HCT116 (cell line): ENCODE data around the gene PLA2G1B.

ENCODE experiments used
- POLR2A ChIP-seq: IDR thresholded peaks from 2 replicates; pipeline ENCODE4 v1.7.0; 2011; ENCODE audit warnings: borderline replicate concordance; ENCODE audit not compliant: insufficient read depth, insufficient read length; ENCODE audit errors: extremely low read depth
- POLR2AphosphoS5 ChIP-seq: IDR thresholded peaks from 2 replicates; pipeline ENCODE4 v1.6.1; 2011; ENCODE audit warnings: mild to moderate bottlenecking, low read depth, low read length, moderate library complexity
- TF ChIP-seq, protein P1 (sequence below), 3 experiments: fragments of 200-600 bp in 1 of 3; sonication (generic) in 1 of 3; IDR thresholded peaks in 2 of 3; conservative IDR thresholded peaks in 1 of 3; 2 replicates each; pipeline ENCODE4 v1.5.1; 2012 to 2017; ENCODE audit warnings: low read depth in 2 of 3, low read length in 2 of 3, antibody characterized with exemption in 1 of 3, borderline replicate concordance in 1 of 3, control low read depth in 1 of 3, mild to moderate bottlenecking in 1 of 3, mixed read lengths in 1 of 3, mixed run types in 1 of 3, moderate library complexity in 1 of 3; ENCODE audit not compliant: insufficient read depth in 1 of 3

DNA sequence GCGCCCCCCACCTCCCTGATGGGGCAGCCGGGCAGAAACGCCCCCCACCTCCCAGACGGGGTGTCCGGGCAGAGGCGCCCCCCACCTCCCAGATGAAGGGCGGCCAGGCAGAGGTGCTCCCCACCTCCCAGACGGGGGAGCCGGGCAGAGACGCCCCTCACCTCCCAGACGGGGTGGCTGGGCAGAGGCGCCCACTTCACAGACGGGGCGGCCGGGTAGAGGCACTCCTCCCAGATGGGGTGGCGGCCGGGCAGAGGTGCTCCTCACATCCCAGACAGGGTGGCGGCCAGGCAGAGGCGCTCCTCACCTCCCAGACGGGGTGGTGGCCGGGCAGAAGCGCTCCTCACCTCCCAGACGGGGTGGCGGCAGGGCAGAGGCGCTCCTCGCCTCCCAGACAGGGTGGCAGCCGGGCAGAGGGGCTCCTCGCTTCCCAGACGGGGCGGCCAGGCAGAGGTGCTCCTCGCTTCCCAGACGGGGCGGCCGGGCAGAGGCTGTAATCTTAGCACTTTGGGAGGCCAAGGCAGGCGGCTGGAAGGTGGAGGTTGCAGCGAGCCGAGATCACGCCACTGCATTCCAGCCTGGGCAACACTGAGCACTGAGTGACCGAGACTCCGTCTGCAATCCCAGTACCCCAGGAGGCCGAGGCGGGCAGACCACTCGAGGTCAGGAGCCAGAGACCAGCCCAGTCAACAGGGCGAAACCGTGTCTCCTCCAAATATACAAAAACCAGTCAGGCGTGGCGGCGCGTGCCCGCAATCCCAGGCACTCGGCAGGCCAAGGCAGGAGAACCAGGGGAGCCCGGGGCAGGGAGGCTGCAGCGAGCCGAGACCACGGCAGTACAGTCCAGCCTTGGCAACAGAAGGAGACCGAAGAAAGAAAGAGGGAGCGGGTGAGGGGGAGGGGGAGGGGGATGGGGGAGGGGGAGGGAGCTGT, 49.2 kb downstream of the PLA2G1B start:
- TF ChIP-seq, protein P1, sequence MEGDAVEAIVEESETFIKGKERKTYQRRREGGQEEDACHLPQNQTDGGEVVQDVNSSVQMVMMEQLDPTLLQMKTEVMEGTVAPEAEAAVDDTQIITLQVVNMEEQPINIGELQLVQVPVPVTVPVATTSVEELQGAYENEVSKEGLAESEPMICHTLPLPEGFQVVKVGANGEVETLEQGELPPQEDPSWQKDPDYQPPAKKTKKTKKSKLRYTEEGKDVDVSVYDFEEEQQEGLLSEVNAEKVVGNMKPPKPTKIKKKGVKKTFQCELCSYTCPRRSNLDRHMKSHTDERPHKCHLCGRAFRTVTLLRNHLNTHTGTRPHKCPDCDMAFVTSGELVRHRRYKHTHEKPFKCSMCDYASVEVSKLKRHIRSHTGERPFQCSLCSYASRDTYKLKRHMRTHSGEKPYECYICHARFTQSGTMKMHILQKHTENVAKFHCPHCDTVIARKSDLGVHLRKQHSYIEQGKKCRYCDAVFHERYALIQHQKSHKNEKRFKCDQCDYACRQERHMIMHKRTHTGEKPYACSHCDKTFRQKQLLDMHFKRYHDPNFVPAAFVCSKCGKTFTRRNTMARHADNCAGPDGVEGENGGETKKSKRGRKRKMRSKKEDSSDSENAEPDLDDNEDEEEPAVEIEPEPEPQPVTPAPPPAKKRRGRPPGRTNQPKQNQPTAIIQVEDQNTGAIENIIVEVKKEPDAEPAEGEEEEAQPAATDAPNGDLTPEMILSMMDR (IDR thresholded peaks at IDR 0.05 in 2 of 3, conservative IDR thresholded peaks at IDR 0.05 in 1 of 3; ENCODE audit: borderline replicate concordance in 1 of 3, insufficient read depth in 1 of 3, low read depth in 2 of 3, low read length in 2 of 3) = no peak
- TF ChIP-seq POLR2AphosphoS5 (no peak), POLR2A (no peak)
